NCI-H128 (cell line): Measurements from ENCODE around the gene COMTD1.

Experiments used
- DNase-seq: peaks from one replicate; lab custom pipeline; 2025; ENCODE audit not compliant: unreplicated experiment; lab: John Stamatoyannopoulos, UW

The COMTD1 gene

DNA sequence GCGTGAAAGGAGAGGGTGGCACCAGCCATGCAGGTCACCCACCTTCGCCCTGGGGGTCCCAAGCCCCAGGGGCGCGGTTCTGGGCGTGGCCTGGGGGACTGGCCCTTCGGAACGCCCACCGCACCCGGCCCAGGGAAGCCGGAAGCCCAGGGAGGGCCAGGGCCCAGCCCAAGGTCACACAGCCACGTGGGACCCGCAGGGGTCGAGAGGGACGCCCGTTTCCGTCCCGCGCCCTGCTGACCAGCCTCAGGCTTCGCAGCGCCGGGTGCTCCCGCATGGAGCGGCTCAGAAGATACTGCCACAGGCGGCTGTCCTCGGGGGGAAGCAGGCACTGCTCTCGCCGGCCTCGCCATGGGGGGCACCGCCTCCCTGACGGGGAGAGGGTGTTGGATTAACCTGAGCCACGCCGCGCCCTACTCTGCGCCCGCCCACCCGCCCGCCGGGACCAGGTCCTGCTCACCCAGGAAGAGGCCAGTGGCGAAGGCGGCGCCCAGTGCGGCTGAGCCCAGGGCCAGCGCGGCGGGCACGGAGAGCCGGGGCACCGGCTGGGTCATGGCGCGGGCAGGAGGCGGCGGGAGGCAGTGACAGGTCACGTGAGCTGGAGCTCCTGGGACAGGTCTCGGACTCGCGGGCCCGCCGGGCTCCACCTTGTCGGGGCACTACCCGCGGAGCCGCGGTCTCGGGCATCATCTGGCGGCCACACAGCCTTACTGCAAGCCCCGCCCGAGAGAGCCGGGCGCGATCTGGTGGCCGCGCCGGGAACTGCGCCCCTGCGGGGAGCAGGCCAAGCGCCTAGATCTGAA, at the start of gene COMTD1:
Gene COMTD1 (minus strand): TSS at position 583 of the 803 bp plus-strand sequence. CDS start 29 bp downstream, at position 554.
- peak; percentile 40 for DNase-seq

DNA sequence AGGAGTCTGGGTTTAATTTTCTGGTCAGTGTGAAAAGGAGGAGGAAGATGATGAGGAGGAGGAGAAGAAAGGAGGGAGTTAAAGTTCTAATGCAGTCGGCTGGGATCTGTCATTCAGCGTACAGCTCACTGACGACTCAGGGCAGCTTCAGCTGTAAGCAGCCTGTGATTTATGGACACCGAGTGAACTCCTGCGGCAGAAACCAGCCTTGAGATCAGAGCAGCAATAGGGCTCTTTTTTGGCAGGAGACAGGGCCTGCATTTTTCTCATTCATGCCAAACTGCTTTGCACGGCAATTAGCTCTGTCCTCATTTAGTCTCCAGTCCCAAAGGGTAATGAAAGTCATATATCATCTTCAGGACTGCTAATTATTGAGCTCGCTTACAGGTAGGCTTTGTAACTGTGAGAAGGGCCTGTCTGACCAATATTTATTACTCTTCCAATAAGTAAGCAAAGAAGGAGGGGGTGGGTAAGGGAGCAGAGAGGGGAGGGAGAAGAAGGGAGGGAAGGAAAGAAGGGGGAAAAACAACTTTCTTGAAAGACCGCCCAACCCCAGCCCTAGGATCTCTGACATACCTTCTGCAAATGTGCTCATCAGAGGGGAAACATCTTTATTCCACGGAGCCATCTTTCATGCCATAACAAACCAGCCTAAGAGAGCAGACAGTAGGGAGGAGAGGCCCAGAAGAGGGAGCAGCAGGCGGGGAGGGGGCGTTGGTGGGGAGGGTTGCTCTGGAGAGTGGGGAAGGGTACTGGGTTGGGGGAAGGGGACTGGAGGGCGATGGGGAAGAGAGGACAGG, 48.1 kb upstream of the COMTD1 start:
- DNase-seq = no peak

DNA sequence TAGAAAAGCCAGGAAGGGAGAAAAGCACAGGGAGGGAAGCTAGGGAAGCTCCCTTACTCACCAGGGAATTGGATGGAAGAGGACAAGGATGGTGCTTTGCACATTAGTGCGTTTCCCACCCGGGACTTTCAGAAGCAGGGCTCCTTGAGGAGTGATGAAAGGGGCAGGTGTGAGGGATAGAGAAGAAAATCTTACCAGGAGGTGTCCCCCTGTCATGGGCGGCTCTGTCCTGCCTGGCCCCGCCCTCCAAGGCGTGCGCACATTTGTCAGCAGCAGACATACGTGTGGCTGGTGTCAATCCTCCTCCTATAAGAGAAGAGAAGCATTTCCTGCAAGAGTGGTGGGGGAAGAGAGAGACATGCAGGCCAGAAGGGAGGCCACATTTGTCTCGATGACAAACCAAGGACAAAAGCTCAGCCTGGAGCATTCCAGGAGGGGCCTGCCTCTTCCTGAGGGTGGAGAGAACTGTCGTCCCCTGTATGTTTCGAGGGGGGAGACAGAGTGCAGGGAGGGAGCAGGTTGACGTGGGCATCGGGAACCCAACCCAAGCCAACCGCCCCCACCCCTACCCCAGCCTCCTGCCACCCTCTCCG, 47.4 kb upstream of the COMTD1 start:
- DNase-seq = no peak

DNA sequence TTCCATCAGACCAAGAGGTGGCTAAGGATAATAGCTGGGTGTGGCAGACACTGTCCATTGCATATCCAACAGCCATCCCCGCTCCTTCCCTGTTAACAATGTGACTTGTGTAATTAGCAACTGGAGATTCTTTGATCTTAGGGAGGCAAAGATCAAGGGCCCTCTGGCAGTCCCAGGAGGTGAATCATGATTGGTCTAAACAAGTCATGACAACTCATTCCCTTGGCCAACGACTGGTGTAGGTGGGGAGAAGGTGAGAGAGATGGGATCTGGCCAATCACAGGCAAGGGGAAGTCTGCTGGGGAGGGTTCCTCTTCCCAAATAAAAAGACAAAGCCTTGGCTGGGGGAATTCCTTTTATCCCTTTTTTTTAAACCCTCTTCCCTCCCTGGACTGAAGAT, 46.2 kb upstream of the COMTD1 start:
- DNase-seq = no peak

DNA sequence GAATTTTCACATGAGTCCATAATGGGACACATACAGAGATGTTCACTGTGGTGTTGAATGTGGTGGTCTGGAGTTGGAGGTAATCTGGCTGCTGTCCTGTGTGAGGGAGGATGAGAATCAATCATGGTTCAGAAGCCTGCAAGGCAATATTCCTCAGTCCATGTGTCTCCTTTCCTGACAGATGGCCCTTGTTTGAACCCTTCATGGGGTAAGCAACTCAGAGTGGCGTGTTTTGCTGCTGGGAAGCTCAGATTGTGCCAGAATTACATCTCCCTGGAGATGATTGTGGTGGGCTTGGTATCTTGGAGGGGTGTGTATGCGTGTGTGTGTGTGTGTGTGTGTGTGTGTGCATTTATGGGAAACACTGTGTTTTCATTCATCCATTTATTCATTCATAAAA, 44.5 kb upstream of the COMTD1 start:
- no peak for DNase-seq

DNA sequence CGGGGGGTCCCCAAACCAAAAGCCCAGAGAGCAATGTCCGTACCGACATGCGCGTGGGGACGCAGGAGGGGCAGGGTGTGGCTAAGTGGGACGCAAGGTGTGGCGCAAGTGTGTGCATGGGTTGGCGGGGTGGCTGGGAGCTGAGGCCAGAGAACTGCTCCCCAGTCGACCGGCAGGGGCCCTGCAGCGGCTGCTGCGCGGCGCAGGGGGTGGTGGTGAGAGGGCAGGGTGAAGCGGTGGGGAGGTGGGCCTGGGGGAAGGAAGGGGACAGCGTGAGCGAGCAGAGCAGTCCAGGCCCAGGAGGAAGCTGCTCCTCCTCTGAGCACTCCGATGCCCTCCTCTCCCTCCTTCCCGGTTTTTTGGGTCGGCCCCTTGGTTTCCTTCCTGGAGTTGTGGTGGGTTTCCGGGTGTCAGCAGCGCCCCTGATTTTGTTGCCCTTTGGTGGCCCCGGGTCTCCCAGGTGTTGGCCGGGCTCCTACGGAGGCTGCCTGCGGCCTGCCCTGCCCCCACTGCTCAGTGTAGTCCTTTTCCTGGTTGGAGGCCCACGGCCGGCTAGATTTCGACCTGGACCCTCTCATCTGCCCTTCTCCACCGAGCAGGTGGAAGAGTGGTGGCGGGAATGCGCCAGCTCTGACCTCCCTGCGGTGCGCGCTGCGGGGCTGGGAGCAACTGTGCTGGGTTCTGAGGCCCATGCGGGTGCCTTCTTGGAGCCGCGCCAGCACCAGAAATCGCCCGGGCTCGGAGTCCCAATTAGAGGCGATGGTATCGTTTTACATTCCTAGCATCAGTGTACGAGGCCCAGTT, 40.5 kb upstream of the COMTD1 start:
- DNase-seq = no peak

DNA sequence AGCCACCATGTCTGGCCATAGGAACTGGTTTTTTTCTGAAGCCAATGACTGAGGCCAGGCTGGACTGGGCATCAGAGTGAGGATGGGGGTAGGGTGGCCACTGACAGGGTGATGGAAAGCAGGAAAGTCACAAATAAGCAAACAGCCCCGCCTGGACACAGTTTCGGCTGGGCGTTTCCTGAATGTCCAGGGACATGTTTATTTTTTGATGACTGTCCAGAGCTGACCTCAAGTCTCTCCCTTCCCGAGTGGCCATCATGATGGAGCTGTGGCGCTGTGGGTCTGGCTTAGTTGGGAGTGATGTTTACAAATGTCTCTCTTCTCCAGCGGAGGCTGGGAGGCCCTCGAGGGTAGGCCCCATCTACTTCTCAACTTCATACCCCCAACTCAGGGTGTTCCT, 37.1 kb upstream of the COMTD1 start:
- no peak for DNase-seq

DNA sequence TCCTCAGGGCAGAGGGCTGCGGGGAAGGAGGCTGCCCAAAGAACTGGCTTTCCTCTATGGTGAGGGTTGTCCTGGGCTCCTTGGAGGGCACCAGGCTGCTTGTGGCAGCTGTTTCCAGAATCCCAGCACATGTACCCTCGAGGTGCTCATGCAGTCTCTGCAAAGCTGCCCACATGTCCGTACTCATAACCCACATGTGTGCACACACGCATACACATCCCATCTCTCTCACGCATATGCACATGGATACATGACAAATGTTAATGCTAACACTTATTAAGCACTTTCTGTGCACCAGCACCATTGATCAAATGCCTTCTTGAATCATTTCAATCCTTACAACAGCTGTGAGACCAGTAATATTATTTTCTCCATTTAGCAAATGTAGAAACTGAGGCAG, 36.3 kb upstream of the COMTD1 start:
- no peak for DNase-seq

DNA sequence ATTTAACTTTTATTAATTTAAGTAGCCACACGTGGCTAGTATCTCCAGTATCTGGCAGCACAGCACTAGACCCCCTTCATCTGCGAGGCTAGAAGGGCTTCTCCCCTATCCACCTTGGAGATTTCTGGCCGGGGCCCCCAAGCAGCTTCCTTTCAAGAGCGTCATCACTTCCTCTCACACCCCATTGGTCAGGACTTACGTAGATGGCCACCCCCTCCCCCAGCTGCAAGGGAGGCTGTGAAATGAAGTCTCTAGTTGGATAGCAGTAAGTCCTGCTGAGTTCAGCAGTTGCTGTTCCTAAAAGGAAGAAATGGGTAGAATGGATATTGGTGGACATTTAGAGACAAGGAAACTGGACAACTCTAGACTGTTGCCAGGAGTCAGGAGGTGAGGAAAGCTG, 33.8 kb upstream of the COMTD1 start:
- no peak for DNase-seq

DNA sequence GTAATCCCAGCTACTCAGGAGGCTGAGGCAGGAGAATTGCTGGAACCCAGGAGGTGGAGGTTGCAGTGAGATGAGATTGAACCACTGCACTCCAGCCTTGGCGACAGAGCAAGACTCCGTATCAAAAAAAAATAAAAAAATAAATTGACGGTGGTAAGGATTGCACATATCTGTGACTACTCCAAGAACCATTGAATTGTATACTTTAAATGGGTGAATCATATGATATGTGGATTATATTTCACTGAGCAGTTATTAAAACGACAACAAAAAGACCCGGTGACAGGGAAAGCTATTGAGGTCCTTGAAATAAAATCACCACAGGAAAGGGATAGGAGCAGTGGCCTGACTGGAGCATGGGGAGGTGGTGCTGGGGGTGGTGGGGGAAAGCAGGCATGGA, 31.2 kb upstream of the COMTD1 start:
- DNase-seq = no peak

DNA sequence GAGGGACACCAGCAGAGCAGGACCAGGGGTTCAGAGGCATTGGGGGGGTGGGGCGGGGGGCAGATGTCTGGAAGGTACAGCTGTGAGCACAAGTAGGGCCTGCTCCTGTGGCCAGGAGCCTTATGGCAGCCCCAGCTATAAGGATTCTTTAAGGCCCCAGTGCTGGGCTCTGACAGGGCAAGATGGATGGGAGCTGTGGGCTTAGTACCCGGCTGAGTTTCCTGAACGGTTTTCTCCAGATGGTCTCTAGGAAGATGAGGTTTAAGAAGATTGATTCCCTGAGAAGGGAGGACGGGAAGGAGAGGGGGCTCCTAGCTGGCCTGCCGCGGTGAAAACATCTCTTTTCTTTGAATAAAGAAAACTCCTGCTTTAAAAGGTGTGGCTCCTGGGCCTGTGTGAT, 30.1 kb upstream of the COMTD1 start:
- no peak for DNase-seq

DNA sequence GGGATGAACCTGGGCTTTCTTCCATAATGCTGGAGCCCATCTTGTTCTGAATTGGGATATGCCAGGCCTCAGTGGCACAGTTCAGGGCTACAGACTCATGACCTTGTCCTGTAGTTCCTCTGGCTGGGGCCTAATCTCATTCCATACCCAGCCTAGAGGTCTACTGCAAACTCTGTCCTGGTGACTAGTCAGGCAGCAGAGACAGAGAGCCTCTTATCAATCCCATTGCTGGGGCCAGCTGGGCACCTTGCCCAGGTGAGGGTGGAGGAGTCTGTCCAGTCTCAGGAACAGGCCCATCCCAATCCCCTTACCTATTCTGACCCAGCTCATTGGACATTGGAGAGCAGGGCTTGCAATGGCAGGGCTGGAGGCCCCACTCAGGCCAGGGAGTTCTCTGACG, 28.0 kb upstream of the COMTD1 start:
- DNase-seq = no peak

DNA sequence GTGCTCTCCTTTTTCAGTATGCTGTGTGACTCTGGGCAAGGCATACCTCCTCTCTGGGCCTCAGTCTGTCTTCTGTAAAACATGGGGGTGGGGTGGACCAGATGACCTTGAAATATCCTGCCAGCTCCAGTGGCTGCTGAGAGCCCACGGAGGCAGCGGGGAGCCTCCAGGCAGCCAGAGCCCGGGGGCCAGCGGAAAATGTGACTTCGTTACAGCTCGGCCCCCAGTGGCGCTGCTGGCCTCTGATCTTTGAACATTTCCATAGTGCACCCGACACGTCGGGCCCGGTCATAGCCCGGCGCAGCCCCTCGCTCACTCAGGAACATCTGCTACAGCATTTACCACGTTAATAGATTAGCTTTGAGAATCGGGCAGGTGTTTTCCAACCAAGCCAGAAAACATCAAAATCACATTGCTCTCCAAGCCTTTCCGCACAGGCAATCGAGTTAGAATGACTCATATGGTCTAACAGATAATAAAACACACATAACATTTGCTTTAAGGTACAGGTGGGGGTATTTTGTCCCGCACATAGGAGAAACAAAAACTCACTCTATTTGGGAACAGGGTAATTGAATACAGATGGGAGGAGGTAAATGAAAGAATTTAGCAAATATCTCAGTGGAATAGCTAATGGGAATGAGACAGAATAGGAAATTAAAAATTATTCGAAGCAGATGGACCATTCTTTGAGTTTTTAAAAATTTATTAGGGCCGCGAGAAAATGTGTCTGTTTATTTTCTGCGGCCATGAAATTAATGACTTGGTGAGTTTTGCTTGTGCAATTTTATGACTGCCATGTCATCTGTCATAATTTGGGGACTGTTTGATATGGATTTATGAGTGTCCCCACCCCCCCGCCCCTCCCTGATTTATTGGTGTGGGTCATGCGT, 26.3 kb upstream of the COMTD1 start:
- DNase-seq = no peak

DNA sequence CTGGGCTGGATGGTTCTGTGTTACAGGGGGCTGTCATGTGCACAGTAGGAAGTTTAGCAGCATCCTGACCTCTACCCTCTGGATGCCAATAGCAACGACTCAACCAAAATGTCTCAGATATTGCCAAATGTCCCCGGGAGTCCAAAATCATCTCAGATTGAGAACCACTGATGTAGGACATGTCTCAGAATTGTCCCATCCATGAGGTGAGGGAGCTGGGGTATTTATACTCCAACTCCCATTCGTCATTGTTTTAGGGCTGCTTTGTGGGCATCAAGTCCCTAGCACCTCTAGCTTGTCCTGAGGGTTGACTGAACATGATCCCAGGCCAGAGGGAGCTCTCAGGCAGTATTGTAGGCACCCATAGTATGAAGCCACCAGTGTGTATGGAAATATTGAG, 25.2 kb upstream of the COMTD1 start:
- DNase-seq = no peak

DNA sequence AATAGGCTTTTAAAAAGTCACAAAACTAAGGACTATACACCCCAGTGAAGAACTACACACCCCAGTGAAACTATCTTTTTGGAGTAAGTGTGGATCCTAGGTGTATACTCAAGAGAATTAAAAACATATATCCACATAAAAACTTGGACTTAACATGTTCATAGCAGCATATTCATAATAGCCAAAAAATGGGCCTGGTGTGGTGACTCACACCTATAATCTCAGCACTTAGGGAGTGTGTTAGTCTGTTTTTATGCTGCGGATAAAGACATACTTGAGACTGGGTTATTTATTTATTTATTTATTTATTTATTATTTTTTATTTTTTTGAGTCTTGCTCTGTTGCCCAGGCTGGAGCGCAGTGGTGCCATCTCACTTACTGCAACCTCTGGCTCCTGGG, 19.0 kb upstream of the COMTD1 start:
- no peak for DNase-seq

DNA sequence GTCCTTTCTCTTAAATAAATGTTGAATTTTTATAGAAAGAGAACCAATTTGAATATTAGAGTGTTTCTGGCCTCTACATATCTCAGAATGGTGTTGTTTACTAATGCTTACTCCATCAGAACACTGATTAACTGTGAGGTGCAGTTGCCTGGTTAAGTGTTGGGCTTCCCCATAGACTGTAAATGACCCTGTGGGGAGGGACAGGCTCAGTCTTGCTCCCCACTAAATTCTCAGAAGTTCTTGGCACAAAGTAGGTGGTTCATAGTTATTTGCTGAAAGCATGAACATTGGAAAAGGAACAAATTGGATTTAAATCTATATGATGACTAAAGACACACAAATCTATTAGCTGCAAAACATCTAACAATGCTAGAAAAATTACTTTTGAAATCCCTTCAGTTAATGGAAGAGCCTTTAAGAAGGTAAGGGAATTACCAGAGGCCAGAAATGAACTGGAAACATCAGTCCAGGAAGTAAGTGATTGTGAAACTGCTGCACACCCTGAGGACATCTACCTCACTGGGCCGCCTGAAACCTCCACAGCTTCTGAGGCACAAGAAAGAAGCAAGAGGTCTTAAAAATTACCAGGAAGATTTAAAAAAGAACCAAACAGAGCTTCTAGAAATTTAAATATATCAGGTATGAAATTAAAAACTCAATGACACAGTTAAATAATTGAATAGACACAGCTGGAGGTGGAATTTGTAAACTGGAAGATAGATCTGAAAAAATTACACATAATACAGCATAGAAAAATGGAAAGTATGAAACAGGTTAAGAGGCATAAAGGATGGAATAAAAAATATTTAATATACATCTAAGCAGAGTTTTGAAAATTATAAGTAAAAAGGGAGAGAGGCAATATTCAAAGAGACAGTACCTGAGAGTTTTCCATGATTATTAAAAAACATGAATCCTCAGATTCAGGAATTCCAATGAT, 17.8 kb upstream of the COMTD1 start:
- DNase-seq = no peak

DNA sequence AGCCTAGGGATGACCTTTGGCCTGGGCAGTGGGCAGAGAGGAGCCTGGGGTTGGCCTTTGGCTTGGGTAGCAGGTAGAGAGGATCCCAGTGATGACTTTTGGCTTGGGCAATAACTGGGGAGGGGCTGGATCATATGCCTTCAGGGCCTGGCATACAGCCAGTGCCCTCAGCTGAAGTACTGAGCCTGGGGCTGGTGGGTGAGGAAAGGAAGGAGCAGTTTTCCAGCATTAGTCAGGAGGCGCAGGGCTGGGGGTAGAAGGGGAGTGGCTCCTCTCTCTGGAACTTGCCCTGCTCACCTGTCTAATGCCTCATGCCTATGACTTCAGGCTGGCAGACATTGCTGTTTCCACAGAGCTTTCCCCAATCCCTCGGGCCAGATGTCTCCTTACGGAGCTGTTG, 15.2 kb upstream of the COMTD1 start:
- DNase-seq = no peak

DNA sequence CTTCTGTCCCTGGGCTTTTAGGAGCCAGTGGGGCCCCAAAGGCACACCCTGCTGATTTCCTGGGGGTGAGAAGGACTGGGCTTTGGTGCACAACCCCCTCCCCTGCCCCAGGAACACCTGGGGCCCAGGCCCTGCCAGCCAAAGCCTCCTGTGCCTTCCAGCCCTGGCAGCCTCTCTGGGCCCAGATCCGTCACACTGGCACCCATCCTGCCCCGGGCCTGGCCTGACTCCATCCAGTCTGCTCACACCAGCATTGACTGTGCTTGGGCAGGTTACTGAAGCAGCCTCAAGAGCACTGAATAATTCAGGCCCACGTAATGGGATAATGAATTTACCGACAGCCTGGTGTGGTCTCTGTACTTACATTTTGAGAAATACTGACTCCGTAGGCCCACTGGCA, 12.0 kb upstream of the COMTD1 start:
- DNase-seq = no peak

DNA sequence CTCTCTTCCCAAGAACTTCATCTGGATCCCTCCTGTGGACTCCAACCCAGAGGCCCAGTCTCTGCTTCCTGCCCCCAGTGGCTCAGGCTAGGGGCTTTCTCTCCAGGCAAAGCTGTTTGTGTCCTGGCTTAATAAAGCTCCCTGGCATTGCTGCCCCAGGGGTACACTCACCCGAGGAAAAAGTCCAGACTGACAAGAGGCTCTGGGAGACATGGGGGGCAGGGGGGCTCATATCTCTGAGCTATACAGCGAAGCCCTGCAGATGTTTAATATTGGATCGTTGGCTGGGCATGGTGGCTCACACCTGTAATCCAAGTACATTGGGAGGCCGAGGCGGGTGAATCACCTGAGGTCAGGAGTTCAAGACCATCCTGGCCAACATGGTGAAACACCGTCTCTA, 10.7 kb upstream of the COMTD1 start:
- DNase-seq = no peak
